GM12878 (cell line): ENCODE data around the gene G2E3. TPM values are rescaled to one million over a fixed set of nuclear protein-coding genes. Genes with fewer than 3 reads are reported as not detected.

ENCODE experiments used
- ATAC-seq: fragments of 200-7000 bp; cut with Tn5 transposase; 3 replicates; pipeline ENCODE4 v1.9.1; 2020; ENCODE audit warnings: mild to moderate bottlenecking, moderate library complexity
- BruUV-seq: library from RNA; stranded (reverse); fragments of 400-500 nt; replicated peaks from 2 replicates; lab custom pipeline; 2021; lab: Mats Ljungman, UMichigan
- CTCF ChIA-PET: fragments of 300-600 bp; sonication (Branson Sonifier 250); formaldehyde crosslinking; extraction: SDS; loops from one replicate; lab custom pipeline; 2021; ENCODE audit warnings: inconsistent platforms; lab: Yijun Ruan, JAX
- POLR2A ChIA-PET: fragments of 350-600 bp; formaldehyde crosslinking; extraction: SDS; loops from one replicate; lab custom pipeline; 2021; ENCODE audit warnings: inconsistent platforms; lab: Charles Lee
- RAD21 ChIA-PET: fragments of 300-600 bp; sonication (Branson Sonifier 250); formaldehyde crosslinking; loops from one replicate; lab custom pipeline; 2023; ENCODE audit warnings: antibody characterized with exemption; ENCODE audit not compliant: unreplicated experiment; lab: Charles Lee
- SMC1A ChIA-PET: fragments of 300-600 bp; sonication (Branson Sonifier 250); formaldehyde crosslinking; loops from one replicate; lab custom pipeline; 2023; ENCODE audit not compliant: unreplicated experiment, uncharacterized antibody; lab: Charles Lee
- DNase-seq: peaks from one replicate; pipeline ENCODE4 v3.0.0-alpha.2; 2011; ENCODE audit warnings: low read depth, low spot score
- FAIRE-seq: peaks from 3 replicates; lab custom pipeline; 2011; peaks lifted over from hg19 to GRCh38; lab: Jason Lieb, UNC
- H2AFZ ChIP-seq: 2 replicates; pipeline ENCODE4 v1.6.0; 2011; ENCODE audit warnings: low read depth, low read length, control low read depth; ENCODE audit not compliant: control insufficient read depth
- H3K27ac ChIP-seq: 2 replicates; pipeline ENCODE4 v1.5.1; 2011; ENCODE audit warnings: control low read depth; ENCODE audit not compliant: control insufficient read depth, insufficient read depth
- H3K27me3 ChIP-seq, 2 experiments: replicated peaks in 1 of 2; 2 replicates each; pipeline versions ENCODE4 v1.6.0 to v1.6.1; 2011; ENCODE audit warnings: low read length in 1 of 2; ENCODE audit not compliant: control insufficient read depth in 2 of 2, insufficient read depth in 2 of 2
- H3K36me3 ChIP-seq, 2 experiments: 2 replicates each; pipeline ENCODE4 v1.5.1; 2011; ENCODE audit warnings: low read length in 1 of 2; ENCODE audit not compliant: control insufficient read depth in 2 of 2, insufficient read depth in 2 of 2
- H3K4me1 ChIP-seq: 2 replicates; pipeline ENCODE4 v1.6.1; 2011; ENCODE audit warnings: mild to moderate bottlenecking, low read length, moderate library complexity, mixed read lengths; ENCODE audit not compliant: control insufficient read depth, insufficient read depth
- H3K4me2 ChIP-seq: 2 replicates; pipeline ENCODE4 v1.6.0; 2011; ENCODE audit warnings: control low read depth; ENCODE audit not compliant: control insufficient read depth, insufficient read depth
- H3K4me3 ChIP-seq: fragments of 200-600 bp; sonication (generic); 2 replicates; pipeline ENCODE4 v1.5.1; 2016
- H3K79me2 ChIP-seq: 2 replicates; pipeline ENCODE4 v1.6.0; 2011; ENCODE audit warnings: low read length; ENCODE audit not compliant: control insufficient read depth, insufficient read depth
- H3K9ac ChIP-seq: 2 replicates; pipeline ENCODE4 v1.8.0; 2011; ENCODE audit warnings: low read length, control low read depth, mixed read lengths; ENCODE audit not compliant: control insufficient read depth, insufficient read depth
- H3K9me3 ChIP-seq: replicated peaks from 3 replicates; pipeline ENCODE4 v1.5.1; 2011; ENCODE audit warnings: mild to moderate bottlenecking, low read length; ENCODE audit not compliant: control insufficient read depth, insufficient read depth
- H4K20me1 ChIP-seq: 2 replicates; pipeline ENCODE4 v1.6.0; 2011; ENCODE audit not compliant: control insufficient read depth, insufficient read depth
- E4F1 ChIP-seq: fragments of 450-650 bp; IDR thresholded peaks from 2 replicates; pipeline ENCODE4 v1.6.1; 2018; ENCODE audit warnings: borderline replicate concordance, mild to moderate bottlenecking; ENCODE audit not compliant: partially characterized antibody
- HDAC2 ChIP-seq: fragments of 200-600 bp; sonication (generic); IDR thresholded peaks from 2 replicates; pipeline ENCODE4 v1.6.1; 2017
- IRF3 ChIP-seq: fragments of 450-650 bp; IDR thresholded peaks from 2 replicates; pipeline ENCODE4 v1.6.1; 2014; ENCODE audit warnings: mild to moderate bottlenecking
- MTA2 ChIP-seq: fragments of 450-650 bp; IDR thresholded peaks from 2 replicates; pipeline ENCODE4 v1.6.1; 2016; ENCODE audit warnings: low read depth, mild to moderate bottlenecking, moderate library complexity
- NFIC ChIP-seq: IDR thresholded peaks from 2 replicates; pipeline ENCODE4 v1.6.1; 2012; ENCODE audit warnings: low read depth, mild to moderate bottlenecking, inconsistent platforms, low read length, moderate library complexity
- NRF1 ChIP-seq: conservative IDR thresholded peaks from 2 replicates; pipeline ENCODE4 v1.6.1; 2011; ENCODE audit warnings: mild to moderate bottlenecking, low read depth, low read length, improper control_type of control experiment
- PML ChIP-seq: IDR thresholded peaks from 2 replicates; pipeline ENCODE4 v1.6.1; 2012; ENCODE audit warnings: low read length, inconsistent platforms
- POLR2A ChIP-seq: IDR thresholded peaks from 2 replicates; pipeline ENCODE4 v1.6.1; 2011; ENCODE audit warnings: low read depth, mild to moderate bottlenecking, low read length
- REST ChIP-seq: IDR thresholded peaks from 2 replicates; pipeline ENCODE4 v1.6.1; 2012; ENCODE audit warnings: mild to moderate bottlenecking, low read depth, low read length
- RUNX3 ChIP-seq: IDR thresholded peaks from 2 replicates; pipeline ENCODE4 v1.6.1; 2012; ENCODE audit warnings: low read length, inconsistent platforms
- SIN3A ChIP-seq: IDR thresholded peaks from 2 replicates; pipeline ENCODE4 v1.6.1; 2012; ENCODE audit warnings: low read depth, low read length, improper control_type of control experiment
- TBL1XR1 ChIP-seq: IDR thresholded peaks from 2 replicates; pipeline ENCODE4 v1.6.1; 2012; ENCODE audit warnings: low read depth, low read length, improper control_type of control experiment
- WGBS: methylation state at CpG from one replicate; pipeline ENCODE4 v1.1.6; 2016; ENCODE audit warnings: low lambda C conversion rate; ENCODE audit not compliant: insufficient replicate concordance, insufficient coverage; ENCODE audit errors: missing lambda C conversion rate; 5-methylcytosine and 5-hydroxymethylcytosine counted together
- in situ Hi-C: fragments of 300-500 bp; cut with MboI; formaldehyde crosslinking; loops from 9 replicates; pipeline ENCODE4 v1.14.3; 2018; ENCODE audit warnings: mixed read lengths
- intact Hi-C: fragments of 100-400 bp; cut with micrococcal nuclease; formaldehyde crosslinking; loops from one replicate; pipeline ENCODE4 v1.14.2; 2022; ENCODE audit not compliant: unreplicated experiment
- polyA plus RNA-seq, 11 experiments: library from polyadenylated mRNA; depleted of rRNA in 4 of 11; unstranded in 6 of 11; stranded (reverse) in 5 of 11; fragments of >200 nt; fragmentation: Nextera tagmentation in 4 of 11; fragmentation: Illumina TruSeq in 1 of 11; extraction: Ambion mirVana in 4 of 11; extraction: Trizol in 1 of 11; gene quantifications; 1 replicate in 1 of 11; 2 replicates in 10 of 11; pipeline versions ENCODE4 v1.2.1 to v1.2.3, GENCODE V29; 2011 to 2016; ENCODE audit warnings: inconsistent platforms in 2 of 11, missing spikeins in 2 of 11, low read depth in 1 of 11
- total RNA-seq, 4 experiments: library from RNA; depleted of rRNA in 3 of 4; stranded (reverse); fragments of >200 nt in 3 of 4; fragmentation: Illumina TruSeq in 1 of 4; extraction: Trizol in 1 of 4; gene quantifications; 2 replicates each; pipeline versions ENCODE4 v1.2.1 to v1.2.3, GENCODE V29; 2013 to 2021

The G2E3 gene
- total and polyA plus RNA-seq, 10 of the 15 experiments (the other 5 are each of a cell fraction or from before 2014, with no cell fraction given): 10.0 to 38.0 (median 21.1) TPM

GRCh38 chr14:30517737-30518136, 41.2 kb upstream of the G2E3 start (continued):
- TF ChIP-seq SIN3A (no peak), REST (no peak)

GRCh38 chr14:30518867-30519560, 39.9 kb upstream of the G2E3 start:
- in situ Hi-C loops: no loop called here
- RAD21 ChIA-PET: interaction anchor here (3.4 kb wide), 1 partner anchor 144 kb away, joined by 19 read pairs; no protein-coding TSS in a partner anchor
- FAIRE-seq: no peak
- TF ChIP-seq MTA2: no peak
- no peak for TF ChIP-seq TBL1XR1
- no peak for TF ChIP-seq IRF3
- no peak for TF ChIP-seq RUNX3
- TF ChIP-seq NRF1: no peak
- no peak for TF ChIP-seq POLR2A
- TF ChIP-seq HDAC2: no peak
- TF ChIP-seq PML: no peak
- TF ChIP-seq NFIC: no peak
- no peak for TF ChIP-seq E4F1

More at GRCh38 chr14:30518867-30519560, 39.9 kb upstream of the G2E3 start:
- ATAC-seq (no peak), DNase-seq (no peak)
- H3K4me1 ChIP-seq: no peaks in the 10 kb centered on the region
- no peaks in the 10 kb centered on the region for H3K79me2 ChIP-seq
- H3K36me3 ChIP-seq: no peaks in the 10 kb centered on the region
- no peak overlapping the region for H3K9ac ChIP-seq
- no peak overlapping the region for H2AFZ ChIP-seq
- ChIA-PET CTCF (interaction anchor here (1.3 to 5.1 kb wide), 5 partner anchors 10 to 248 kb away, joined by 3 to 53 read pairs (median 4); no protein-coding TSS in a partner anchor), POLR2A (no interaction called here), SMC1A (interaction anchor here (0.6 to 4.4 kb wide), 4 partner anchors 39 to 144 kb away, joined by 3 to 31 read pairs (median 4); no protein-coding TSS in a partner anchor)
- BruUV-seq: no TSS peak
- H3K9me3 ChIP-seq: no peaks in the 10 kb centered on the region
- H4K20me1 ChIP-seq: no peaks in the 10 kb centered on the region
- 49% methylated on average over 4 of the region's 4 CpGs for WGBS
- H3K27me3 ChIP-seq: no peaks in the 10 kb centered on the region
- no peak overlapping the region for H3K4me2 ChIP-seq
- H3K27ac ChIP-seq: no peak overlapping the region
- intact Hi-C loops: no loop called here
- H3K4me3 ChIP-seq: no peak overlapping the region
